H9 (cell line): ENCODE results near the gene CLPX. TPM values are rescaled to one million over a fixed set of nuclear protein-coding genes. Genes with fewer than 3 reads are reported as not detected.

ENCODE experiments used
- DNase-seq: peaks from one replicate; pipeline ENCODE4 v3.0.0-alpha.2; 2017
- H2AFZ ChIP-seq: one replicate; pipeline ENCODE4 v1.6.1; 2013; ENCODE audit warnings: mild to moderate bottlenecking, low read length, control low read depth, moderate library complexity
- H2AK5ac ChIP-seq: 2 replicates; pipeline ENCODE4 v1.6.1; 2013; ENCODE audit warnings: low read length, control low read depth, mixed read lengths; ENCODE audit not compliant: insufficient read length
- H2BK120ac ChIP-seq: one replicate; pipeline ENCODE4 v1.6.1; 2013; ENCODE audit warnings: low read depth, mild to moderate bottlenecking, low read length, control low read depth, inconsistent platforms; ENCODE audit not compliant: poor library complexity, severe bottlenecking
- H2BK12ac ChIP-seq: 2 replicates; pipeline ENCODE4 v1.6.1; 2013; ENCODE audit warnings: low read length, control low read depth, mixed read lengths, low read depth; ENCODE audit not compliant: insufficient read length
- H2BK15ac ChIP-seq: 2 replicates; pipeline ENCODE4 v1.6.1; 2013; ENCODE audit warnings: low read depth, low read length, control low read depth
- H2BK20ac ChIP-seq: one replicate; pipeline ENCODE4 v1.6.1; 2013; ENCODE audit warnings: low read depth, mild to moderate bottlenecking, low read length, control low read depth, inconsistent platforms; ENCODE audit not compliant: poor library complexity, severe bottlenecking
- H2BK5ac ChIP-seq: 2 replicates; pipeline ENCODE4 v1.6.1; 2013; ENCODE audit warnings: low read length, control low read depth, mixed read lengths; ENCODE audit not compliant: insufficient read length
- H3K14ac ChIP-seq: 2 replicates; pipeline ENCODE4 v1.6.1; 2013; ENCODE audit warnings: low read length, control low read depth; ENCODE audit not compliant: insufficient read depth
- H3K18ac ChIP-seq: 2 replicates; pipeline ENCODE4 v1.6.1; 2013; ENCODE audit warnings: low read depth, mild to moderate bottlenecking, mixed read lengths, low read length, control low read depth; ENCODE audit not compliant: insufficient read length
- H3K23ac ChIP-seq: 2 replicates; pipeline ENCODE4 v1.6.1; 2013; ENCODE audit warnings: low read length, control low read depth, mixed read lengths, low read depth; ENCODE audit not compliant: insufficient read length
- H3K23me2 ChIP-seq: 2 replicates; pipeline ENCODE4 v1.6.1; 2013; ENCODE audit warnings: low read depth, mild to moderate bottlenecking, mixed read lengths, low read length, control low read depth; ENCODE audit not compliant: insufficient read length, poor library complexity, severe bottlenecking
- H3K27ac ChIP-seq: 2 replicates; pipeline ENCODE4 v1.5.1; 2013; ENCODE audit warnings: low read length, control low read depth, mixed read lengths, low read depth; ENCODE audit not compliant: insufficient read length
- H3K27me3 ChIP-seq: 2 replicates; pipeline ENCODE4 v1.6.1; 2013; ENCODE audit warnings: low read length, control low read depth, inconsistent platforms; ENCODE audit not compliant: insufficient read depth
- H3K4ac ChIP-seq: 2 replicates; pipeline ENCODE4 v1.6.1; 2013; ENCODE audit warnings: low read depth, mild to moderate bottlenecking, control low read depth, inconsistent platforms, low read length, moderate library complexity
- H3K4me1 ChIP-seq: 2 replicates; pipeline ENCODE4 v1.6.1; 2013; ENCODE audit warnings: low read length, control low read depth, inconsistent platforms; ENCODE audit not compliant: insufficient read depth
- H3K4me2 ChIP-seq: 2 replicates; pipeline ENCODE4 v1.6.1; 2013; ENCODE audit warnings: low read length, control low read depth, mixed read lengths; ENCODE audit not compliant: insufficient read length, insufficient read depth
- H3K56ac ChIP-seq: 2 replicates; pipeline ENCODE4 v1.6.1; 2013; ENCODE audit warnings: low read depth, mild to moderate bottlenecking, mixed read lengths, low read length, control low read depth; ENCODE audit not compliant: insufficient read length
- H3K79me1 ChIP-seq: 2 replicates; pipeline ENCODE4 v1.6.1; 2013; ENCODE audit warnings: low read depth, mild to moderate bottlenecking, moderate library complexity, low read length, control low read depth, inconsistent platforms; ENCODE audit not compliant: insufficient read depth, poor library complexity, severe bottlenecking
- H3K79me2 ChIP-seq: 2 replicates; pipeline ENCODE4 v1.6.1; 2013; ENCODE audit warnings: low read length, control low read depth, inconsistent platforms; ENCODE audit not compliant: insufficient read depth
- H3K9ac ChIP-seq: 2 replicates; pipeline ENCODE4 v1.6.1; 2013; ENCODE audit warnings: low read length, control low read depth, mixed read lengths; ENCODE audit not compliant: insufficient read length; ENCODE audit errors: extremely low read depth
- H3K9me3 ChIP-seq: one replicate; pipeline ENCODE4 v1.6.1; 2013; ENCODE audit warnings: low read depth, low read length, inconsistent platforms; ENCODE audit not compliant: control insufficient read depth
- H3T11ph ChIP-seq: one replicate; pipeline ENCODE4 v1.6.1; 2013; ENCODE audit warnings: mild to moderate bottlenecking, low read length, control low read depth, inconsistent platforms
- H4K20me1 ChIP-seq: one replicate; pipeline ENCODE4 v1.6.1; 2013; ENCODE audit not compliant: control insufficient read depth, insufficient read length, insufficient read depth
- H4K5ac ChIP-seq: 2 replicates; pipeline ENCODE4 v1.6.1; 2013; ENCODE audit warnings: low read depth, mild to moderate bottlenecking, mixed read lengths, low read length, control low read depth; ENCODE audit not compliant: insufficient read length
- H4K8ac ChIP-seq: replicated peaks from 2 replicates; pipeline ENCODE4 v1.6.1; 2013; ENCODE audit warnings: low read length, control low read depth, mixed read lengths, low read depth; ENCODE audit not compliant: insufficient read length
- H4K91ac ChIP-seq: 2 replicates; pipeline ENCODE4 v1.6.1; 2013; ENCODE audit warnings: low read depth, mild to moderate bottlenecking, moderate library complexity, mixed read lengths, low read length, control low read depth; ENCODE audit not compliant: insufficient read length
- H3K27ac Mint-ChIP-seq, 3 experiments: 2 replicates in 2 of 3; 3 replicates in 1 of 3; pipeline ENCODE4 v1.8.0; 2020 to 2021; ENCODE audit warnings: mixed read lengths in 3 of 3, mild to moderate bottlenecking in 1 of 3, moderate library complexity in 1 of 3
- H3K27me3 Mint-ChIP-seq: 2 replicates; pipeline ENCODE4 v1.8.0; 2021; ENCODE audit warnings: low read depth, mild to moderate bottlenecking, moderate library complexity, mixed read lengths
- H3K36me3 Mint-ChIP-seq, 3 experiments: 2 replicates in 2 of 3; 3 replicates in 1 of 3; pipeline ENCODE4 v1.8.0; 2020 to 2021; ENCODE audit warnings: low read depth in 3 of 3, mixed read lengths in 3 of 3; ENCODE audit not compliant: insufficient read depth in 1 of 3
- H3K4me1 Mint-ChIP-seq, 2 experiments: 2 replicates each; pipeline ENCODE4 v1.8.0; 2020; ENCODE audit warnings: mixed read lengths in 2 of 2
- H3K4me3 Mint-ChIP-seq, 2 experiments: 2 replicates in 1 of 2; 3 replicates in 1 of 2; pipeline ENCODE4 v1.8.0; 2020 to 2021; ENCODE audit warnings: mild to moderate bottlenecking in 2 of 2, mixed read lengths in 2 of 2, moderate library complexity in 1 of 2
- H3K9me3 Mint-ChIP-seq, 2 experiments: 2 replicates in 1 of 2; 3 replicates in 1 of 2; pipeline ENCODE4 v1.8.0; 2020; ENCODE audit warnings: mild to moderate bottlenecking in 2 of 2, mixed read lengths in 2 of 2, moderate library complexity in 1 of 2
- WGBS: extraction: QIAGEN DNeasy Blood & Tissue Kit; methylation state at CpG from one replicate; pipeline ENCODE4 v1.1.7; 2013; ENCODE audit warnings: missing lambda C conversion rate, low lambda C conversion rate, mixed read lengths; ENCODE audit not compliant: insufficient read length; ENCODE audit errors: extremely low coverage; 5-methylcytosine and 5-hydroxymethylcytosine counted together
- total RNA-seq: library from RNA; stranded (reverse); gene quantifications from 2 replicates; pipeline ENCODE4 v1.2.1, GENCODE V29; 2021
- TF ChIP-seq, protein P1 (sequence below): fragments of 200-600 bp; sonication (generic); conservative IDR thresholded peaks from 3 replicates; pipeline ENCODE4 v1.8.0; 2021; ENCODE audit warnings: antibody characterized with exemption, mild to moderate bottlenecking

Gene CLPX
- total RNA-seq, 1 experiment from 2014 or later, result 55.8 TPM

DNA sequence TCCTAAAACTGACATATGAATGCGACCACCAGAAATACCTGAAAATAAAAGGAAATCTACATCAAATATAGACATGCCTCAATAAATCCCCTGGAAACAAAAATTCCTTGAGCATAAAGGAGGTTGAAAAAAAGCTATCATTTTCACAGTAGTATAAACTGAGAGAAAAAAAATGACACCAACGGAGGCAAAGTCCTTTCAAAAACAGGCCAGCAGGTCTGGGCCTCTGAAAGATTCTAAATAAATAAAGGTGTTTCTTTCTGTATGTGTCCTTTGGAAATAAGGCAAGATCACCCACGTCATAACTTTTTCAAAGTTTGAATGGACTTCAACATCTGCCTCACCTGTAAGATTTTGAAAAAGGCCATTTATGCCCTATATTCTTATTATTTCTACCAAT lies 5.0 kb downstream of the CLPX start:
- Histone ChIP-seq H2BK15ac (no peak overlapping the region), H3T11ph (no peak overlapping the region), H4K91ac (no peak overlapping the region), H3K27me3 (no peaks in the 10 kb centered on the region), H3K23me2 (peaks cover 5% of the 10 kb centered on the region), H2AK5ac (no peak overlapping the region), H3K18ac (no peak overlapping the region), H3K4me1 (no peaks in the 10 kb centered on the region), H3K4ac (no peak overlapping the region), H3K14ac (no peak overlapping the region), H2BK5ac (no peak overlapping the region), H3K79me2 (peaks cover 6% of the 10 kb centered on the region; the same call in 1 of the 2 replicates), H3K9ac (no peak overlapping the region), H4K8ac (no peak overlapping the region), H4K20me1 (no peaks in the 10 kb centered on the region), H2BK12ac (no peak overlapping the region), H2BK20ac (no peak overlapping the region), H3K23ac (no peak overlapping the region), H4K5ac (no peak overlapping the region), H3K4me2 (no peak overlapping the region), H3K79me1 (peaks cover 5% of the 10 kb centered on the region), H3K9me3 (no peaks in the 10 kb centered on the region), H3K56ac (no peak overlapping the region), H2AFZ (no peak overlapping the region), H3K27ac (no peak overlapping the region), H2BK120ac (no peak overlapping the region)
- H3K4me3 Mint-ChIP-seq, result no peak overlapping the region
- DNase-seq, result no peak
- H3K36me3 Mint-ChIP-seq, result peaks cover 12 to 42% (median 40%) of the 10 kb centered on the region in 3 experiments
- H3K27me3 Mint-ChIP-seq, result no peaks in the 10 kb centered on the region
- H3K27ac Mint-ChIP-seq, result no peak overlapping the region
- TF ChIP-seq, protein P1, sequence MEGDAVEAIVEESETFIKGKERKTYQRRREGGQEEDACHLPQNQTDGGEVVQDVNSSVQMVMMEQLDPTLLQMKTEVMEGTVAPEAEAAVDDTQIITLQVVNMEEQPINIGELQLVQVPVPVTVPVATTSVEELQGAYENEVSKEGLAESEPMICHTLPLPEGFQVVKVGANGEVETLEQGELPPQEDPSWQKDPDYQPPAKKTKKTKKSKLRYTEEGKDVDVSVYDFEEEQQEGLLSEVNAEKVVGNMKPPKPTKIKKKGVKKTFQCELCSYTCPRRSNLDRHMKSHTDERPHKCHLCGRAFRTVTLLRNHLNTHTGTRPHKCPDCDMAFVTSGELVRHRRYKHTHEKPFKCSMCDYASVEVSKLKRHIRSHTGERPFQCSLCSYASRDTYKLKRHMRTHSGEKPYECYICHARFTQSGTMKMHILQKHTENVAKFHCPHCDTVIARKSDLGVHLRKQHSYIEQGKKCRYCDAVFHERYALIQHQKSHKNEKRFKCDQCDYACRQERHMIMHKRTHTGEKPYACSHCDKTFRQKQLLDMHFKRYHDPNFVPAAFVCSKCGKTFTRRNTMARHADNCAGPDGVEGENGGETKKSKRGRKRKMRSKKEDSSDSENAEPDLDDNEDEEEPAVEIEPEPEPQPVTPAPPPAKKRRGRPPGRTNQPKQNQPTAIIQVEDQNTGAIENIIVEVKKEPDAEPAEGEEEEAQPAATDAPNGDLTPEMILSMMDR, result no peak
- no peaks in the 10 kb centered on the region for H3K9me3 Mint-ChIP-seq
- no CpG with 5 or more reads among the region's 3 CpGs for WGBS
- peaks cover 11 to 12% of the 10 kb centered on the region in 2 experiments for H3K4me1 Mint-ChIP-seq
